Islet of Langerhans (tissue), 1 donor: ENCODE data around the gene SEMA4G.

ENCODE experiments used
- FAIRE-seq: peaks from one replicate; lab custom pipeline; 2011; peaks lifted over from hg19 to GRCh38; lab: Jason Lieb, UNC

SEMA4G gene

DNA sequence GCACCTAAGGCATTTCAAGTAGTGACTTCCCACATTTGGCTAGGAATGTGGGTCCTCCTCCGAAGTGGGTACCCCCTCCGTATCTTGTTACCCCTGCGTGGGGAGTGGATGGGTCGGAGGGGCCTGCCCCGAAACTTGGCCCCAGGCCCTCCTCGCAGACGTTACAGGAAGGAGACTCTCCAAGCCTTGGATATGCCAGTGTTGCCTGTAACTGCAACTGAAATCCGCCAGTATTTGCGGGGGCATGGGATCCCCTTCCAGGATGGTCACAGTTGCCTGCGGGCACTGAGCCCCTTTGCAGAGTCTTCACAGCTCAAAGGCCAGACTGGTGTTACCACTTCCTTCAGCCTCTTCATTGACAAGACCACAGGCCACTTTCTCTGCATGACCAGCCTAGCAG, 18.9 kb downstream of the SEMA4G start:
- FAIRE-seq = no peak

DNA sequence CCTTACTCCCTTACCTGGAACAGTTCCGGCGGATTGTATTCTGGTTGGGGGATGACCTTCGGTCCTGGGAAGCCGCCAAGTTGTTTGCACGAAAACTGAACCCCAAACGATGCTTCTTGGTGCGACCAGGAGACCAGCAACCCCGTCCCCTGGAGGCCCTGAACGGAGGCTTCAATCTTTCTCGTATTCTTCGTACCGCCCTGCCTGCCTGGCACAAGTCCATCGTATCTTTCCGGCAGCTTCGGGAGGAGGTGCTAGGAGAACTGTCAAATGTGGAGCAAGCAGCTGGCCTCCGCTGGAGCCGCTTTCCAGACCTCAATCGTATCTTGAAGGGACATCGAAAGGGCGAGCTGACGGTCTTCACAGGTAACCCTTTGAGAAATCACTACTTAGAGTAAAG, 19.8 kb downstream of the SEMA4G start:
- no peak for FAIRE-seq

DNA sequence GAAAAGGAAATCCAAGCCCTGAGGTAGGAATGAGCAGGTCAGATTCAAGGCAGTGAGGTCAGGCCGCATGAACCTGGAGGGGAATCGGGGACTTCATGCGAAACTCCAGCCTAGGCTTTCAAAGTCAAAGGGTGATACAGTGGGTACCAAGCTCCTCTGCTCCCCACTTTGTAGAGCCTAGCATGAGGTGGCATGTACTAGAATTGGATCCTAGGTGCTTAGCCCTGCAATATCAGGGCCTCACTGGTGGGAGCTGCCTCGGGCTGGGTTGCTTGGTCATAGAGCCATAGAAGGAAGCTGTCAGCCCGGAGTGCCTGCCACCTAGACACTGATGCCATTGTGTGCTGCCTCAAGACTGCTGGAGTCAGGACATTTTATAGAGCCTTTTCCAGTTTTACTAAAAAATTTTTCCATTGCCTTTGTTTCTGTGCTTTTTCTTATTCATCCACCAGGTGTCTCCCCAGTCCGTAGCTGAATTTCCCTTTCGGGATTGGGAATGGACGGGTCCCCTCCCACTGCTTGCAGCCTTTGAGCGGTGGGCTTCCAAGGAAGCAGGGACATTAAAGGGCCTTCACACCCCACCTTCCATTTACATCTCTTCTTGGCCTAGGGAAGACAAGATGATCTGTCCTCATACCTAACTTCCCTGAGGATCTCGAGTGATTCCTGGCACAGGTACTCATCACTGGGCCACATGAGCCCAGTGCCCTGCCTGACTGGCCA, 24.8 kb downstream of the SEMA4G start:
- FAIRE-seq = peak; percentile 53

DNA sequence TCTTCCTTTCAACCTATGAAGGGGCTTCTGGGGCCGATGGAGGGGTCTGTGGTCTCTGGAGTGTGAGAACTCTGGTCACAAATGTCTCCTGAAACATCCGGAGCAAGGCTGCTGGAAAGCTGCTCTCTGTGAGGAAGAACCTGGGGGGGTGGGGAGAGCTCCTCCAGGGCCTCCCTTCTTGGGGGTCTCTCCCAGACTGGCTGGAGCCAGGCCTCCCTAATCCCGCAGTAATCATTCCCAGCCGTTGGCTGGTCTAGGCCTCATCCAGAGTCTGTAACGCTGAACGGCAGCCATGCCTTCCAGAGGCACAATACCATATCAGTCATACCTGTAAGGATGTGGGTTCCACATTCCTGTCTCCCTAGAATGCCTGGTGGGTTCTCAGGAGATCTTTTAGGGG, 25.9 kb downstream of the SEMA4G start:
- FAIRE-seq = no peak

DNA sequence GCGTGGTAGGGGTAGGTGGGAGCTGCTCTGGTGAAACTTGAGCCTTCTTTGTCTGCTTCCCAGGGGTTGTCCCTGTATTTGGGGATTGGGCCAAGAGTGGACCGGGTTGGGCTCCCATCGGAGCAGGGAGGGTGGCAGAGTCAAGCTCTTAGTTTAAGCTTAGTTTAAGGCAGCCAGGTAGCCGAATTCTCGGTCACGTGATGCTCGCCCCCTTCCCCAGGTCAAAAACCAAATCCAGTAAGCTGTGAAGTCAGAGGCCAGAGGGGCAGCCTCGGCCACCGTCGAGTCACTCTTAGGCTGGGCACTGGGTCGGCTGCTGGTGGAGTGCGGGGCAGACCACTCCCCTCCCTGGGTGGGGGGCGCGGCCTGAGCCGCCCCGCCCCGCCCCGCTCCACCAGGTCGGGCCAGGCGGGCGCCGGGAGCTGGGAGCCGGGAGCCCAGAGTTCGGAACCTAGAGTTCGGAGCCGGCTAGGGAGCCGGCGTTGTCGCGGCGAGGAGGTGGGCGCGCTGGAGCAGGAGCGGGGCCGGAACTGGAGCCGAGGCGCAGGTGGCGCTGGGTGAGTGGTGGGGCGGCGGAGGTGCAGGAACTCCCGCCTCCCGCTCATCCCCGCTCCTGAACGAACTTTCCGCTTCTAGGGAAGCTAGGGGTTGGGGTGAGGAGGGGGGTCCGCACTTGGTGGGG, 27.5 kb downstream of the SEMA4G start:
- FAIRE-seq = no peak

DNA sequence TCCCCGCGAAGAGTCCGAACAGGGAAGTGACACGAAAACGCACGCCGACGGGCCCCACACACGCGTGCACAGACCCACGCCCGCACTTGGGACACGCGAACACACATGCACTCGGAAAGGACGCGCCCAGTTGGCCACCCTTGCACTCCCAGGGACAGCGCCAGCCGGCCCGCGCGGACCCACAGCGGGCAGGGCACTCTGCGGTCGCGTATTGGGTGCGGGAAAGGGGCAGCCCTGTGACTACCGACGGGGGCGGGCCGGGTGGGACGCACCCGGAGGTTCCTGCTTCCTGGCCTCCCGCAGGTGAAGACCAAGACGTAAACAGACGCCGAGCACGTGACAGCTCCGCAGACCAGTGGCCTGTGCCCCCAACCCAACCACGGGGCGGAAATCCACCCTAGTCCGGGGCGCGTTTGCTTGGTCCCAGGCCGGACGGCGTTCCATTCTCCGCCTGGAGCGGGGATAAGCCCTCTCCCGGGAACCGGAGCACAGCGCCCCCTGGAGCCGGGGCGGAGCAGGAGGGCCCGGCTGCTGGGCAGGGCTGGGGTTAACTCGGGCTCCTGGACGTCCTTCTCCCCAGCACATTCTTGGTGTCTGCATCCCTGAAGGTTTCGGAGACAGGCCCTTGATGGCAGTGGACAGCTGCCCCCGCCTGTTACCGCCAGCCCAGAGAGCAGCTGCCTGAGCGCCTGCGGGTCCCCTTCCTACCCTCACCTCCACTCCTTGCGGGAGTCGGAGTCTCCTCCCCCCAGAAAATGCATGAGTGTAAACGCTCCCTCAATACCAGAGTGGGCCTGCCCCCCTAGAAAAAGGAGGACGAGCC, 28.3 kb downstream of the SEMA4G start:
- FAIRE-seq = no peak

DNA sequence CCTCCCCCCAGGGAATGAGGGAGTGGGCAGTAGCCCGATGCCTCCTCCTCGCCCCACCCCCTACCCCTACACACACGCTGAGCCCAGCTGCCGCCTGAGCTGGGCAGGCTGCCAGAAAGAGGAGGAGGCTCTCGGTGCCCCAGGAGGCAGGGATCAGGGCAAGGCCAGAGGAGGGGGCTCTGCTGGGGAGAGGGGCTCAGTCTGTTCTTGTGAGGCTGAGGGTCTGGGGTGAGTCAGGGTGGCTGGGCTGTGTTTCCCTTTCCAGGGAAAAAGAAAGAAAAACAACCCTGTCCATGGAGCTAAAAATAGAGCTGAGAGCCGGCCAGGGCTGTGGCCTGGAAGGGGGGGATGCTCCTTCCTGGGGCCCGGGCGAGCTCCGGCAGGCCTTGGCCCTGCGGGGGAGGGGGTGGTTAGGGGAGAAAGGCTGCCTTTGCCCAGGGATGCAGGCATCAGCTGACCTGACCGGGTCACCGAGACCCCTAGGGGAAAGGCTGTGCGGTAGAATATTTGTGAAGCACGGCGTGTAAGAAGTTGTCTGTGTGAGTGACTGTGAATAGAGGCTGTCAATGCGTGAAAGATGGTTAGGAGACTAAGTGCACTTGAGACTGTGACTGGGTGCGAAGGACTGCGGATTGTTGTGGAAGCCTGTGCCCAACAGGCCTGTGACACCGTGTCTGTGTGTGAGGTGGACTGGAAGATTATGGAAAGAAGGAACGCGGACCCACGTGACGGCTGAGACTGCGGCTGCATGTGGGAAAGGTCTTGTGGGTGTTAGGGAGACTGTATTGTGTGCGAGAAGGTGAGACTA, 29.1 kb downstream of the SEMA4G start:
- no peak for FAIRE-seq

DNA sequence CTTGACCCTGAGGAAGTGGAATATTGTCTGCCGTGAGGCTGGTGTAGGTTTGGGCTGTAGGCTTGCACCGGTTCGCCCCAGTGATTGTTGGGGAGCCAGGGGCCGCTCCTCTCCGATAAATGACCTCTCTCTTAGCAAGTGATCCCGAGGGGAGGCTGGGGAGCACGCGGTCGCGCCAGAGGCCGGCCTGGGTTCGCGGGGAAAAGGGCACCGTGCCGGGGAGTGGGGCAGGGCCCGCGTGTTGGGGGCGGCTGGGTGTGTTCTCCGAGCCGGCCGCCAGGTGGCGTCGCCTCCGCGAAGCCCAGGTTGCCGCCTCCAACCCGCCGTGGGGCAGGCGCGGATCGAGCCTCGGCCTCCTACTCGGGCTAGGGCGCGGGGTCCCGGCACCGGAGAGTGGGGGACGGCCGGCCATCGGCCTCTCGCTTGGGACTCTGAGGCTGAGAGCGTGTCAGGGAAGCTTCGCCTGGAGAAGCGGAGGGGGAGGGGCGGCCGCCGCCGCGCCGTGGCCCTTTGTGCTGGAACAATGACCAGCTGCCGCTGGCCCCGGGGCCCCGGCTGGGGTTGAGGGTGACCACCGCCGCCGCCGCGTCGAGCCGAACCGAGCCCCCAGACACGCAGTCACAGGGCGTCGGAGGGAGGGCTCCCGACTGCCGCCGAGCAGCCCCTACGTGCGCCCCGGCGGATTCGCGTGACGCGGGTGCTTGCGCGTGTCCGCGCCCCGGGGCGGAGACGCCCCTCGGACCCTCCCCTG, 29.9 kb downstream of the SEMA4G start:
- no peak for FAIRE-seq

DNA sequence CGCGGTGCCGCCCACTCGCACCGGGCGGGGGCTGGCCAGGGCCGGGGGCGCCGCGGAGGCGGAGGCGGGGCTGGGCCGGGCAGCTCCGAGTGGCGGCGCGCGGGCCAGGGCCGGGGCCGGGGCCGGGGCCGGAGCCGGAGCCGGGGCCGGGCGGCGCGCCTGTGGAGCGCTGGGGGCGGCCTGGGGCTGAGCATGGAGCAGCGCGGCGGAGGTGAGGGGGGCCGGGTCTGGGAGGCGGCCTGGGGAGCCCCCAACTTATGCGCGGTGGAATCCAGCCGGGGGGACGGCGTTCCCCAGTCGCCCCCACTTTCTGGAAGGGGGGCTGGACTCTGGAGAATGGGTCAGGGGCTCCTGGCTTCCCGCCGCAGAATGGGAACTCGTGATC, 30.4 kb downstream of the SEMA4G start, which contains the start of gene LZTS2:
Gene LZTS2 (plus strand): TSS at position 67 of the 385 bp plus-strand sequence. CDS start 2,731 bp downstream, outside the sequence.
- FAIRE-seq = no peak

DNA sequence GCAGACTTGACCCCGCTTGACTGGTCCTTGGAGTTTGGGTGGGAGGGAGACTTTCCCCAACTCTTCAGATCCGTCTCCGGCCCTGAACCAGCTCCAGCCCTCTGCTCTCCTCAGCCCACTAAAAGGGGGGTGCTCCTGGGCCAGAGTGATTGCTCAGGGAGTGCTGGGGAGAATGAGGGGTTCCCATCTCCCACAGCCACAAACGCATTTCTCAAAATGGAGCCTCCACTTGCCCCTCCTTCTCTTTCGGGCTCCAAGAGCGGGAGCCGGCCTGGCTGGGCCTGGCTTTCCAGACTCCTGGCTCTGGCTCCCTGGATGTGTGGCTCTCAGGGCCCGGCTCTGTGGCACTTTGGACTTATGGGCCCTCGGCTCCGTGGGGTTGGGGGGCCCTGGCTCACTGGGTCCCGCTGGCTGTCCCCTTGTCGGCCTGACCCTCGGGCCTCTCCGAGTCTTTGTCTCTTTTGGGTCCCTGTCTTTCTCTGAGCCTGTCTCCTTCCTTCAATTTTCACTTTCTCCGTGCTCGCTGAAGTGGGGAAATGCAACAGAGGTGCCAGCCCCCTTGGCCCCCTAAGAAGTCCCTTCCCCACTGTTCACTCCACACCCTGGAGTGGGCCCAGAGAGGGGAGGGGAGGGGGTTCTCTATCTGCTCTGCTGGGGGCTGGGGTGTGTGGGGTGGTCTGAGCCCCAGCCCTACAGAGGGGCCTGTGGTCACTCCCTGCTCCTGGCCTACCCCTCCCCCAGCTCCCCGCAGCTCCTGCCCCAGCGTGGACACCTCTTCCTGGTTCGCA, 31.0 kb downstream of the SEMA4G start:
- FAIRE-seq = no peak

DNA sequence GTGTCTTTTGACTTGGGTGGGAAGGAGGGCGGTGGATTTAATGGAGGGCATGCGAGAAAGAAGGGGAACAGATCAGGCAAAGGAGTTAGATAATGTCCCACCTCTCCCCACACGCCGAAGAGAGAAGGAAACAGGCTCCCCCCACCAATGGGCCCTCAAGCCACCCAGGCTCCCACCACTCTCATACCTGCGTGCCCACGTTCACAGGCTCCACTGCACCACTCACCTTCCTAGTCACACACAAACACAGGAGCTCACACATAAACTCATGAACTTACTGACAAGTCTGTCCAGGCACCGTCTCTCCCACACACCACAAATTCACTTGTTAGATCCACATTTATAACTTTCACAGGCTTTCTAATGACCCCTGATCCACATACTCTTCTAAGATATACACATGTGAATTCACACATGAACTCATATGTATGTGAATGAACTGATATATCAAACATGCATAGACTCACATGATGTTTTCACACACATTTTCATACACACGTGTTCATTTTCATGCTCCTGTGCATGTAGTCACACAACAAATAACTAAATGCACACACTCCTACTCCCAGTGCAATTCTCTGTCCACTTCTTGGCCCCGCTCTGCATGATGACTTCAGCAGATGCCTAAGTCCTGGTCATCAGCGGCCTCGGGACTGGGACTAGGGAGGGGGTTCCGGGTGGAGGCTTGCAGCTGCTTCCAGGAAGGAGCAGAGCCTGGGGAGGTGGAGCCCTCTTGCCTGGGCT, 31.8 kb downstream of the SEMA4G start:
- FAIRE-seq = no peak

DNA sequence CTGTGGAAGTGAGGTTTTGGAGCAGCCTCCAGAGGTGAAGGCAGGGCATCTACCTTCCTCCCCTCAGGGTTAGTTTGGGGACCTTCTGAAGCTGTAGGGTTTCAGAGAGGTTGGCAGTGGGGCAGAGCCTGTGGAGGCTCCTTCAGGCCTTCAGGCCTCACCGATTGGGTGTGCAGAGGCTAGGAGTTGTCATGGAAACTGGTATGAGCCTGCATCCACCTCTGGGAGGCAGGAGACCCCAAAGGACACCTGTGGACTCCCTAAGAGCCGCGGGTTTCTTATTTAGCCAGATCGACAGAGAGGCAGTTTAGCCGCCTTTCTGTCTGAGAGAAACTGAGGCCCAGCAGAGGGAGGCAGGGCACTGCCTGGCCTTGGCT, 32.3 kb downstream of the SEMA4G start:
- FAIRE-seq = no peak

DNA sequence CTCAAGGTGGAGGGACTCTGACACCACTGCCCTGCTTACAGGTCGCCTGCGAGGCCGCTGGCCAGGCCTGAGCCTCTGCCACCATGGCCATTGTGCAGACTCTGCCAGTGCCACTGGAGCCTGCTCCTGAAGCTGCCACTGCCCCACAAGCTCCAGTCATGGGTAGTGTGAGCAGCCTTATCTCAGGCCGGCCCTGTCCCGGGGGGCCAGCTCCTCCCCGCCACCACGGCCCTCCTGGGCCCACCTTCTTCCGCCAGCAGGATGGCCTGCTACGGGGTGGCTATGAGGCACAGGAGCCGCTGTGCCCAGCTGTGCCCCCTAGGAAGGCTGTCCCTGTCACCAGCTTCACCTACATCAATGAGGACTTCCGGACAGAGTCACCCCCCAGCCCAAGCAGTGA, 33.2 kb downstream of the SEMA4G start:
- FAIRE-seq = no peak

DNA sequence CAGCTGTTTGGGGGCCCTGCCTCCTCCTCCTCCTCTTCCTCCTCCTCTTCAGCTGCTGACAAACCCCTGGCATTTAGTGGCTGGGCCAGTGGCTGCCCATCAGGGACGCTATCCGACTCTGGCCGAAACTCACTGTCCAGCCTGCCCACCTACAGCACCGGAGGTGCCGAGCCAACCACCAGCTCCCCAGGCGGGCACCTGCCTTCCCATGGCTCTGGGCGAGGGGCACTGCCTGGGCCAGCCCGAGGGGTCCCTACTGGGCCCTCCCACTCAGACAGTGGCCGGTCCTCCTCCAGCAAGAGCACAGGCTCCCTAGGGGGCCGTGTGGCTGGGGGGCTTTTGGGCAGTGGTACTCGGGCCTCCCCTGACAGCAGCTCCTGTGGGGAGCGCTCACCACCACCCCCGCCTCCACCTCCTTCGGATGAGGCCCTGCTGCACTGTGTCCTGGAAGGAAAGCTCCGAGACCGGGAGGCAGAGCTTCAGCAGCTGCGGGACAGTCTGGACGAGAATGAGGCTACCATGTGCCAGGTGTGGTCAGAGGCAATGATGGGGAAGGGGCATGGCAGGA, 34.4 kb downstream of the SEMA4G start:
- FAIRE-seq = no peak

DNA sequence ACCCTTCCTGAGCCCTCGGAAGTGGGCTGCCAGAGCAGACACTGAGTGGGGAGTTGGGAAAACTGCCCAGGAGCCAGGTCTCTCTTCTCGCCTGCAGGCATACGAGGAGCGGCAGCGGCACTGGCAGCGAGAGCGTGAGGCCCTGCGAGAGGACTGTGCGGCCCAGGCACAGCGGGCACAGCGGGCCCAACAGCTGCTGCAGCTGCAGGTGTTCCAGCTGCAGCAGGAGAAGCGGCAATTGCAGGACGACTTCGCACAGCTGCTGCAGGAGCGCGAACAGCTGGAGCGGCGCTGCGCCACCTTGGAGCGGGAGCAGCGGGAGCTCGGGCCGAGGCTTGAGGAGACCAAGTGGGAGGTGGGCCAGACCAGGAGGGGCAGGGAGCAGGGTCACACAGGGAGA, 36.1 kb downstream of the SEMA4G start:
- FAIRE-seq = no peak

DNA sequence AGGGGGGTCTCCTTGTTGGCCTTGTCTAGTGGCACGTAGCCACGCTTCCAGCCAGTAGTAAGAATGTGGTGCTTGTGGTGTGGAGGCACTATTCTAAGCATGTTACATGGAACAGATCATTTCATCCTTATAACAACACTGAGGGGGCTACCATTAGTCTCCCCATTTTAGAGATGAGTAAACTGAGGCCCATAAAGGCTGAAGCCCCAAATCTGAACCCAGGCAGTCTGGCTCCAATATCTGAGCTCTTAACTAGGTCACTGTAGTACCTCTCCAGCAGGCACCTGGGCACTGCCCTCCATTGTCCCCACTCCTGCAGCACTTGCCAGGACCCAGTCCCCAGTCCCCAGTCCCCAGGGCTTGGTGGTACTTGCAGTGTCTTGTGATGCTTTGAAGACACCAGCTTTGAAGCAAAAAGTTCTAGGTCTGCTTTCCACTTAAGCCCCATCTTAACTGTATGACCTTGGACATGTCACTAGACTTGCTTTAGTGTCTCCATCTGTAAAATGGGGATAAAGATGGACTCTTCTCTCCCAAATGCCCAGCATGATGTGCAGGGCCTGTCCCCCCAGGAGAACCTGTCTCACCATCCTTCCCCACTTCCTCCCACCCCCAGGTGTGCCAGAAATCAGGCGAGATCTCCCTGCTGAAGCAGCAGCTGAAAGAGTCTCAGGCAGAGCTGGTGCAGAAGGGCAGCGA, 36.7 kb downstream of the SEMA4G start:
- no peak for FAIRE-seq

DNA sequence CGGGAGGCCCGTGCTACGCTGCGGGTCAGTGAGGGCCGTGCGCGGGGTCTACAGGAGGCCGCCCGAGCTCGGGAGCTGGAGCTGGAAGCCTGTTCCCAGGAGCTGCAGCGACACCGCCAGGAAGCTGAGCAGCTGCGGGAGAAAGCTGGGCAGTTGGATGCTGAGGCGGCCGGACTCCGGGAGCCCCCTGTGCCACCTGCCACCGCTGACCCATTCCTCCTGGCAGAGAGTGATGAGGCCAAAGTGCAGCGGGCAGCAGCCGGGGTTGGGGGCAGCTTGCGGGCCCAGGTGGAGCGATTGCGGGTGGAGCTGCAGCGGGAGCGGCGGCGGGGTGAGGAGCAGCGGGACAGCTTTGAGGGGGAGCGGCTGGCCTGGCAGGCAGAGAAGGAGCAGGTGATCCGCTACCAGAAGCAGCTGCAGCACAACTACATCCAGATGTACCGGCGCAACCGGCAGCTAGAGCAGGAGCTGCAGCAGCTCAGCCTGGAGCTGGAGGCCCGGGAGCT, 37.3 kb downstream of the SEMA4G start:
- no peak for FAIRE-seq

DNA sequence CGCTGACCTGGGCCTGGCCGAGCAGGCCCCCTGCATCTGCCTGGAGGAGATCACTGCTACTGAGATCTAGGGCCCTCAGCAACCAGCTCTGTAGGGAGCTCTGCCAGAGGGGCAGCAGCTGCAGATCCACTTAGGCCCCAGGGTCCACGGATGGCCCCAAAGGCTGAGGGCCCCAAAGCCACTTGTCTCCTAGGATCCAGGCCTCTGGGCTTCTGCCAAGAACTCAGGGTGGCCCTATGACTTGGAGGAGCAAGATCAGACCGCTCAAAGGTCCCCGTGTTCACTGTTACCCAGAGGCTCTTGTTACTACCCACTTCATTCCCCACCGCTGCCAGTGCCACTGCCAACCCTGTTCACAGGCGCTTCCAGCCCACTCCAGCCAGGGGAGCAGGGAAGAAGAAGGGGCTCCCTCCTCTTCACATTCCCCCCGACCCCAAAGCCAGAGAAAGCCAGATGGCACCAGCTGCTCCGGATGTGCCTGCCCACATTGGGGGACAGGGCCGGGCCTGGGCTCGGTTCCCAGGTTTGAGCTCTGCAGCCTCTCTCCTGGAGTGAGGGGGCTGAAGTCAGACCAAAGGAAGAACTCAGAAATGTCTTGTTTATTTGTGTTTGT, 37.9 kb downstream of the SEMA4G start:
- no peak for FAIRE-seq
